DND-41 (cell line): ENCODE results near the gene TFCP2.

ENCODE experiments used
- EZH2 ChIP-seq: IDR thresholded peaks from 3 replicates; pipeline ENCODE4 v1.6.1; 2012; ENCODE audit warnings: borderline replicate concordance, low read depth, mild to moderate bottlenecking, moderate library complexity, low read length, inconsistent platforms; ENCODE audit not compliant: severe bottlenecking
- TF ChIP-seq, protein P1 (sequence below): IDR thresholded peaks from 2 replicates; pipeline ENCODE4 v1.5.1; 2012; ENCODE audit warnings: borderline replicate concordance, low read length, moderate library complexity, mild to moderate bottlenecking; ENCODE audit not compliant: poor library complexity, severe bottlenecking; ENCODE audit errors: extremely low read depth

DNA sequence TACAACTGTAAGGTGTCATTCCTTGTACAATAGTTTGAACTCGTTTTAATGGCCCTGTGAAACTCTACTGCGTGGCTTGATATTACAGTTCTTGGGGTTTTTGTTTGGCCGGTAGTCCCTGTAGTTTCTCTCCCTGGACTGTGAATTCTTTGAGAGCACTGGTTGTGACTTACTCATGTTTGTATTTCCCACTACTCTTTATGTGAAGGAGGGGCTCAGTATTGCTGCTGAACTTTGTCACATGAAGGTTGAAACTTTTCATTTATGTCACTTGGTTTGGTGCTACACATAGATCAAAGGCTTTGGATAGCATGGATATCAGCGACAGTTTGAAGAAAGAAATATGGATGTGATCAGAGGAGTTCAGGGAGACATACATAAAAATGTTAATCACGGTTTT lies 46.4 kb upstream of the TFCP2 start:
- TF ChIP-seq, protein P1, sequence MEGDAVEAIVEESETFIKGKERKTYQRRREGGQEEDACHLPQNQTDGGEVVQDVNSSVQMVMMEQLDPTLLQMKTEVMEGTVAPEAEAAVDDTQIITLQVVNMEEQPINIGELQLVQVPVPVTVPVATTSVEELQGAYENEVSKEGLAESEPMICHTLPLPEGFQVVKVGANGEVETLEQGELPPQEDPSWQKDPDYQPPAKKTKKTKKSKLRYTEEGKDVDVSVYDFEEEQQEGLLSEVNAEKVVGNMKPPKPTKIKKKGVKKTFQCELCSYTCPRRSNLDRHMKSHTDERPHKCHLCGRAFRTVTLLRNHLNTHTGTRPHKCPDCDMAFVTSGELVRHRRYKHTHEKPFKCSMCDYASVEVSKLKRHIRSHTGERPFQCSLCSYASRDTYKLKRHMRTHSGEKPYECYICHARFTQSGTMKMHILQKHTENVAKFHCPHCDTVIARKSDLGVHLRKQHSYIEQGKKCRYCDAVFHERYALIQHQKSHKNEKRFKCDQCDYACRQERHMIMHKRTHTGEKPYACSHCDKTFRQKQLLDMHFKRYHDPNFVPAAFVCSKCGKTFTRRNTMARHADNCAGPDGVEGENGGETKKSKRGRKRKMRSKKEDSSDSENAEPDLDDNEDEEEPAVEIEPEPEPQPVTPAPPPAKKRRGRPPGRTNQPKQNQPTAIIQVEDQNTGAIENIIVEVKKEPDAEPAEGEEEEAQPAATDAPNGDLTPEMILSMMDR, result no peak
- TF ChIP-seq EZH2, result no peak
